HepG2 (cell line): Measurements from ENCODE around the gene TEKT3. TPM values are rescaled to one million over a fixed set of nuclear protein-coding genes. Genes with fewer than 3 reads are reported as not detected.

Experiments
- ATAC-seq: fragments of 200-7000 bp; cut with Tn5 transposase; 3 replicates; pipeline ENCODE4 v1.9.1; 2020; ENCODE audit warnings: mild to moderate bottlenecking, moderate library complexity
- BruUV-seq: library from RNA; stranded (reverse); fragments of 400-500 nt; replicated peaks from 2 replicates; lab custom pipeline; 2021; lab: Mats Ljungman, UMichigan
- CTCF ChIA-PET: fragments of 300-600 bp; formaldehyde crosslinking; extraction: SDS; loops from one replicate; lab custom pipeline; 2021; ENCODE audit warnings: low total read pairs, inconsistent platforms, low intra/inter-chr PET ratio; lab: Yijun Ruan, JAX
- POLR2A ChIA-PET: fragments of 350-600 bp; sonication (Branson Sonifier 250); formaldehyde crosslinking; loops from one replicate; lab custom pipeline; 2020; ENCODE audit warnings: antibody characterized with exemption, inconsistent platforms; lab: Yijun Ruan, JAX
- DNase-seq: peaks from one replicate; pipeline ENCODE4 v3.0.0-alpha.2; 2015; ENCODE audit warnings: low spot score
- FAIRE-seq: peaks from 3 replicates; lab custom pipeline; 2011; peaks lifted over from hg19 to GRCh38; lab: Jason Lieb, UNC
- H2AFZ ChIP-seq: one replicate; pipeline ENCODE4 v1.6.1; 2011; ENCODE audit warnings: low read length, inconsistent platforms
- H3K27ac ChIP-seq: fragments of 300-600 bp; 3 replicates; pipeline ENCODE4 v1.8.0; 2011; ENCODE audit warnings: mixed run types, mild to moderate bottlenecking, mixed read lengths, low read length, inconsistent platforms; ENCODE audit not compliant: insufficient read depth; ENCODE audit errors: extremely low read length
- H3K27me3 ChIP-seq, 2 experiments: fragments of 200-600 bp in 1 of 2; 2 replicates in 1 of 2; 3 replicates in 1 of 2; pipeline versions ENCODE4 v1.6.0 to v1.8.0; 2011; ENCODE audit warnings: low read length in 2 of 2, mild to moderate bottlenecking in 2 of 2, moderate library complexity in 2 of 2, inconsistent platforms in 1 of 2; ENCODE audit not compliant: insufficient read depth in 2 of 2, control insufficient read depth in 1 of 2
- H3K36me3 ChIP-seq, 2 experiments: fragments of 200-600 bp in 1 of 2; replicated peaks in 1 of 2; 2 replicates in 1 of 2; 3 replicates in 1 of 2; pipeline versions ENCODE4 v1.5.1 to v1.8.0; 2011; ENCODE audit warnings: low read length in 2 of 2, inconsistent platforms in 1 of 2; ENCODE audit not compliant: insufficient read depth in 2 of 2, control insufficient read depth in 1 of 2
- H3K4me1 ChIP-seq: 2 replicates; pipeline ENCODE4 v1.5.1; 2012; ENCODE audit warnings: low read length, inconsistent platforms; ENCODE audit not compliant: insufficient read depth
- H3K4me2 ChIP-seq: 2 replicates; pipeline ENCODE4 v1.6.0; 2011; ENCODE audit warnings: low read depth, low read length, inconsistent platforms
- H3K4me3 ChIP-seq, 3 experiments: fragments of 200-600 bp in 1 of 3; sonication (generic), shearing (Covaris generic) in 1 of 3; replicated peaks in 1 of 3; 2 replicates each; pipeline ENCODE4 v1.5.1; 2011 to 2016; ENCODE audit warnings: low read length in 3 of 3, inconsistent platforms in 2 of 3, low read depth in 2 of 3, mild to moderate bottlenecking in 2 of 3, control low read depth in 1 of 3, mixed read lengths in 1 of 3; ENCODE audit not compliant: insufficient read depth in 1 of 3
- H3K79me2 ChIP-seq: one replicate; pipeline ENCODE4 v1.6.1; 2011; ENCODE audit warnings: low read length, inconsistent platforms; ENCODE audit not compliant: insufficient read depth
- H3K9ac ChIP-seq: 2 replicates; pipeline ENCODE4 v1.6.0; 2011; ENCODE audit warnings: mild to moderate bottlenecking, low read depth, low read length, inconsistent platforms; ENCODE audit not compliant: insufficient read depth
- H3K9me3 ChIP-seq: 2 replicates; pipeline ENCODE4 v1.5.1; 2012; ENCODE audit warnings: mild to moderate bottlenecking, low read length
- H4K20me1 ChIP-seq: 2 replicates; pipeline ENCODE4 v1.6.0; 2011; ENCODE audit warnings: inconsistent platforms, mild to moderate bottlenecking, low read length, moderate library complexity; ENCODE audit not compliant: insufficient read depth
- FOSL2 ChIP-seq: sonication (generic); formaldehyde crosslinking; IDR thresholded peaks from 2 replicates; pipeline ENCODE4 v1.4.0; 2020; ENCODE audit warnings: missing genetic modification reagents
- HNF4G ChIP-seq, 2 experiments: sonication (generic) in 1 of 2; formaldehyde crosslinking in 1 of 2; IDR thresholded peaks; 2 replicates each; pipeline versions ENCODE4 v1.4.0 to v1.6.1; 2011 to 2020; ENCODE audit warnings: borderline replicate concordance in 2 of 2, low read depth in 2 of 2, mild to moderate bottlenecking in 2 of 2, low read length in 1 of 2, missing genetic modification reagents in 1 of 2, moderate library complexity in 1 of 2
- KDM1A ChIP-seq: IDR thresholded peaks from 2 replicates; pipeline ENCODE4 v1.6.1; 2016; ENCODE audit warnings: missing compliant biosample characterization
- POGZ ChIP-seq: sonication (generic); formaldehyde crosslinking; IDR thresholded peaks from 2 replicates; pipeline ENCODE4 v1.4.0; 2020; ENCODE audit warnings: mild to moderate bottlenecking, missing genetic modification reagents
- SPEN ChIP-seq: sonication (generic); formaldehyde crosslinking; IDR thresholded peaks from 2 replicates; pipeline ENCODE4 v1.5.1; 2020; ENCODE audit warnings: low read depth, mild to moderate bottlenecking, missing genetic modification reagents
- YEATS2 ChIP-seq: sonication (generic); formaldehyde crosslinking; IDR thresholded peaks from 2 replicates; pipeline ENCODE4 v1.4.0; 2020; ENCODE audit warnings: missing genetic modification reagents, borderline replicate concordance
- ZFP37 ChIP-seq: sonication (generic); formaldehyde crosslinking; IDR thresholded peaks from 2 replicates; pipeline ENCODE4 v1.4.0; 2020; ENCODE audit warnings: missing genetic modification reagents, borderline replicate concordance
- ZFY ChIP-seq: sonication (generic); formaldehyde crosslinking; IDR thresholded peaks from 2 replicates; pipeline ENCODE4 v1.4.0; 2020; ENCODE audit warnings: missing genetic modification reagents
- ZNF253 ChIP-seq: sonication (generic); formaldehyde crosslinking; IDR thresholded peaks from 2 replicates; pipeline ENCODE4 v1.8.0; 2022; ENCODE audit warnings: mild to moderate bottlenecking, missing genetic modification reagents, borderline replicate concordance
- ZNF260 ChIP-seq: sonication (generic); formaldehyde crosslinking; IDR thresholded peaks from 2 replicates; pipeline ENCODE4 v1.4.0; 2020; ENCODE audit warnings: missing genetic modification reagents, low read depth, mild to moderate bottlenecking, borderline replicate concordance
- ZNF3 ChIP-seq: IDR thresholded peaks from 2 replicates; pipeline ENCODE4 v1.7.0; 2017; ENCODE audit warnings: inconsistent platforms
- ZNF605 ChIP-seq: sonication (generic); formaldehyde crosslinking; IDR thresholded peaks from 2 replicates; pipeline ENCODE4 v1.8.0; 2022; ENCODE audit warnings: mild to moderate bottlenecking, missing genetic modification reagents
- ZNF709 ChIP-seq: sonication (generic); formaldehyde crosslinking; IDR thresholded peaks from 2 replicates; pipeline ENCODE4 v1.5.0; 2020; ENCODE audit warnings: mild to moderate bottlenecking, missing genetic modification reagents
- ZNF768 ChIP-seq: sonication (generic); formaldehyde crosslinking; IDR thresholded peaks from 2 replicates; pipeline ENCODE4 v1.4.0; 2020; ENCODE audit warnings: missing genetic modification reagents
- ZNF878 ChIP-seq: sonication (generic); formaldehyde crosslinking; IDR thresholded peaks from 2 replicates; pipeline ENCODE4 v1.8.1; 2023; ENCODE audit warnings: mild to moderate bottlenecking, missing genetic modification reagents, moderate library complexity
- WGBS: methylation state at CpG from one replicate; pipeline ENCODE4 v1.1.6; 2017; ENCODE audit warnings: low lambda C conversion rate; 5-methylcytosine and 5-hydroxymethylcytosine counted together
- in situ Hi-C: cut with HindIII; loops from 2 replicates; pipeline ENCODE4 v1.10.0; 2017; ENCODE audit warnings: low pct_unique_long_range_greater_than_20kb; ENCODE audit not compliant: extremely low pct_ligation_motif_present
- intact Hi-C: fragments of 100-400 bp; cut with micrococcal nuclease; formaldehyde crosslinking; loops from one replicate; pipeline ENCODE4 v1.10.0; 2022; ENCODE audit not compliant: unreplicated experiment
- polyA plus RNA-seq, 8 experiments: library from polyadenylated mRNA; depleted of rRNA in 3 of 8; stranded (reverse) in 7 of 8; unstranded in 1 of 8; fragments of >200 nt; fragmentation: Illumina TruSeq in 4 of 8; extraction: Trizol in 4 of 8; gene quantifications; 2 replicates each; pipeline versions ENCODE4 v1.2.1 to v1.2.3, GENCODE V29; 2011 to 2016; ENCODE audit warnings: low read depth in 4 of 8, missing spikeins in 1 of 8, mixed read lengths in 1 of 8; ENCODE audit not compliant: insufficient read depth in 1 of 8
- total RNA-seq, 5 experiments: library from RNA; depleted of rRNA; stranded (reverse); fragments of >200 nt; fragmentation: Illumina TruSeq; extraction: Trizol; gene quantifications; 2 replicates each; pipeline ENCODE4 v1.2.3, GENCODE V29; 2016; ENCODE audit warnings: low read depth in 1 of 5
- TF ChIP-seq, protein P1 (sequence below): sonication (generic); formaldehyde crosslinking; conservative IDR thresholded peaks from 2 replicates; pipeline ENCODE4 v1.4.0; 2020; ENCODE audit warnings: missing genetic modification reagents
- TF ChIP-seq, protein P2 (sequence below): sonication (generic); formaldehyde crosslinking; conservative IDR thresholded peaks from 2 replicates; pipeline ENCODE4 v1.4.0; 2020; ENCODE audit warnings: missing genetic modification reagents

The TEKT3 gene
- total and polyA plus RNA-seq, 2 of the 13 experiments (the other 11 are each of a cell fraction or from before 2014, with no cell fraction given) = 0.58 to 0.82 TPM

DNA sequence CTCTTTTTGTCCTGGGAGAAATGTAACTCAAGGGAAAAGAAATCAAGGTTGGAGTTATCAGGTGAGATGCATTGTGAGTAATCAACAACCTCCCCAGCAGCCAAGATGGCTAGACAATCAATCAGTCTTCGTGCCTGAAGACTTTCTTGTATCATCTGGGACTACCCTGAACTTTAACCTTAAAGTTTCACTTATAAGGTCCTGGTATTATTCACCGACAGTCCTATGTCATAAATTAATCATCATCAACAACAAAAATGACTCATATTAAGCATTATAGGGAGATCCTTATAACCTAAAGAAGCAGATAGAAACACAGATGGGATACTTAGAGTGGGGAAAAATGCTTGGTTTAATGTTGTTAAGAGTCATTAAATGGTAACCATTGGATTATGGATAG lies 7.7 kb upstream of the TEKT3 start:
- FAIRE-seq (no peak), ATAC-seq (no peak), DNase-seq (no peak)
- 30% methylated on average over 2 of the region's 2 CpGs for WGBS
- H3K27ac ChIP-seq = no peak overlapping the region
- H3K4me1 ChIP-seq = peaks cover 12% of the 10 kb centered on the region
- BruUV-seq = no TSS peak
- CTCF ChIA-PET = no interaction called here
- H3K9ac ChIP-seq = no peak overlapping the region
- H3K36me3 ChIP-seq = no peaks in the 10 kb centered on the region
- in situ Hi-C loops = loop anchor here (10.0 kb wide), 2 partner anchors 56 to 64 kb away; no protein-coding TSS in a partner anchor
- H3K27me3 ChIP-seq = peaks cover 0 to 9% of the 10 kb centered on the region in 2 experiments; a peak in 2 of 5 replicates
- no peak overlapping the region for H3K4me2 ChIP-seq
- TF ChIP-seq ZNF253 (CRISPR knock-in tag) (no peak), ZNF260 (CRISPR knock-in tag) (no peak)
- no peak overlapping the region for H2AFZ ChIP-seq
- H3K9me3 ChIP-seq = no peaks in the 10 kb centered on the region
- POLR2A ChIA-PET = no interaction called here
- no peaks in the 10 kb centered on the region for H4K20me1 ChIP-seq
- intact Hi-C loops = no loop called here
- H3K4me3 ChIP-seq = no peak overlapping the region
- no peaks in the 10 kb centered on the region for H3K79me2 ChIP-seq

DNA sequence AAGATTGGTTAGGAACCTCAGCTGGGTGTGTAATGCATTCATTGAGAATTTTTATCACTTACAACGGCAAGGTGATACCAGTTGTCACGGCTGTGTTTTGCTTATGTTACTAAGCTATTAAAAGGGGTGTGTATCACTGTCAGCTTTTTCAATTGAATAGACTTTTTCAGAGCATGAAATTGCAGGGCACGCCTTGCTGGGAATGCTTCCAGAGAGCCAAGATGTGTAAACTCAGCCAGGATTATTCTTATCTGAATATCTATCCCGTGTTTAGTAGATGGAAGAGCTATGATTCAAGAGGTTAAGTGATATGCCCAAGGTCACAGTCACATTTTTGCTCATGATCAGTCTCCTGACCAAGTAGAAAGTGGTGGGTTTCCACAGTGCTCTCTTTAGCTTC lies 6.6 kb upstream of the TEKT3 start:
- H3K27ac ChIP-seq = no peak overlapping the region
- H3K36me3 ChIP-seq = no peaks in the 10 kb centered on the region
- H3K4me1 ChIP-seq = peaks cover 12% of the 10 kb centered on the region
- H3K79me2 ChIP-seq = no peaks in the 10 kb centered on the region
- no peak overlapping the region for H3K9ac ChIP-seq
- no peak for FAIRE-seq
- H4K20me1 ChIP-seq = no peaks in the 10 kb centered on the region
- H3K27me3 ChIP-seq = peaks cover 0 to 15% of the 10 kb centered on the region in 2 experiments; a peak in 1 of 5 replicates
- ChIA-PET CTCF (no interaction called here), POLR2A (no interaction called here)
- in situ Hi-C loops = loop anchor here (10.0 kb wide), 2 partner anchors 57 to 63 kb away; no protein-coding TSS in a partner anchor
- no peaks in the 10 kb centered on the region for H3K9me3 ChIP-seq
- intact Hi-C loops = no loop called here
- ATAC-seq = no peak
- no peak overlapping the region for H3K4me3 ChIP-seq
- no peak overlapping the region for H3K4me2 ChIP-seq
- DNase-seq = no peak
- WGBS = 4% methylated on average over 4 of the region's 4 CpGs
- BruUV-seq = no TSS peak
- no peak overlapping the region for H2AFZ ChIP-seq
- TF ChIP-seq, protein P1, sequence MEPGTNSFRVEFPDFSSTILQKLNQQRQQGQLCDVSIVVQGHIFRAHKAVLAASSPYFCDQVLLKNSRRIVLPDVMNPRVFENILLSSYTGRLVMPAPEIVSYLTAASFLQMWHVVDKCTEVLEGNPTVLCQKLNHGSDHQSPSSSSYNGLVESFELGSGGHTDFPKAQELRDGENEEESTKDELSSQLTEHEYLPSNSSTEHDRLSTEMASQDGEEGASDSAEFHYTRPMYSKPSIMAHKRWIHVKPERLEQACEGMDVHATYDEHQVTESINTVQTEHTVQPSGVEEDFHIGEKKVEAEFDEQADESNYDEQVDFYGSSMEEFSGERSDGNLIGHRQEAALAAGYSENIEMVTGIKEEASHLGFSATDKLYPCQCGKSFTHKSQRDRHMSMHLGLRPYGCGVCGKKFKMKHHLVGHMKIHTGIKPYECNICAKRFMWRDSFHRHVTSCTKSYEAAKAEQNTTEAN = no peak
- TF ChIP-seq KDM1A (CRISPR knock-in tag) (no peak), ZNF878 (CRISPR knock-in tag) (no peak), HNF4G (IDR thresholded peaks at IDR 0.05; ENCODE audit: borderline replicate concordance, low read depth, low read length) (no peak), HNF4G (CRISPR knock-in tag; IDR thresholded peaks at IDR 0.05; ENCODE audit: borderline replicate concordance, low read depth) (no peak), FOSL2 (no peak), ZFY (no peak), ZNF768 (no peak), ZNF709 (CRISPR knock-in tag) (no peak), ZNF3 (CRISPR knock-in tag) (no peak), ZNF605 (no peak), POGZ (no peak), SPEN (no peak), YEATS2 (CRISPR knock-in tag) (no peak), ZFP37 (CRISPR knock-in tag) (no peak)
- TF ChIP-seq, protein P2, sequence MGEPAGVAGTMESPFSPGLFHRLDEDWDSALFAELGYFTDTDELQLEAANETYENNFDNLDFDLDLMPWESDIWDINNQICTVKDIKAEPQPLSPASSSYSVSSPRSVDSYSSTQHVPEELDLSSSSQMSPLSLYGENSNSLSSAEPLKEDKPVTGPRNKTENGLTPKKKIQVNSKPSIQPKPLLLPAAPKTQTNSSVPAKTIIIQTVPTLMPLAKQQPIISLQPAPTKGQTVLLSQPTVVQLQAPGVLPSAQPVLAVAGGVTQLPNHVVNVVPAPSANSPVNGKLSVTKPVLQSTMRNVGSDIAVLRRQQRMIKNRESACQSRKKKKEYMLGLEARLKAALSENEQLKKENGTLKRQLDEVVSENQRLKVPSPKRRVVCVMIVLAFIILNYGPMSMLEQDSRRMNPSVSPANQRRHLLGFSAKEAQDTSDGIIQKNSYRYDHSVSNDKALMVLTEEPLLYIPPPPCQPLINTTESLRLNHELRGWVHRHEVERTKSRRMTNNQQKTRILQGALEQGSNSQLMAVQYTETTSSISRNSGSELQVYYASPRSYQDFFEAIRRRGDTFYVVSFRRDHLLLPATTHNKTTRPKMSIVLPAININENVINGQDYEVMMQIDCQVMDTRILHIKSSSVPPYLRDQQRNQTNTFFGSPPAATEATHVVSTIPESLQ (CRISPR knock-in tag) = no peak
